ENCODE results near the gene GINS3. TPM values are rescaled to one million over a fixed set of nuclear protein-coding genes. Genes with fewer than 3 reads are reported as not detected.

GINS3 gene
- total and polyA plus RNA-seq, 10 of the 15 experiments (the other 5 are each of a cell fraction or from before 2014, with no cell fraction given): 13.6 to 22.4 (median 15.6) TPM

DNA sequence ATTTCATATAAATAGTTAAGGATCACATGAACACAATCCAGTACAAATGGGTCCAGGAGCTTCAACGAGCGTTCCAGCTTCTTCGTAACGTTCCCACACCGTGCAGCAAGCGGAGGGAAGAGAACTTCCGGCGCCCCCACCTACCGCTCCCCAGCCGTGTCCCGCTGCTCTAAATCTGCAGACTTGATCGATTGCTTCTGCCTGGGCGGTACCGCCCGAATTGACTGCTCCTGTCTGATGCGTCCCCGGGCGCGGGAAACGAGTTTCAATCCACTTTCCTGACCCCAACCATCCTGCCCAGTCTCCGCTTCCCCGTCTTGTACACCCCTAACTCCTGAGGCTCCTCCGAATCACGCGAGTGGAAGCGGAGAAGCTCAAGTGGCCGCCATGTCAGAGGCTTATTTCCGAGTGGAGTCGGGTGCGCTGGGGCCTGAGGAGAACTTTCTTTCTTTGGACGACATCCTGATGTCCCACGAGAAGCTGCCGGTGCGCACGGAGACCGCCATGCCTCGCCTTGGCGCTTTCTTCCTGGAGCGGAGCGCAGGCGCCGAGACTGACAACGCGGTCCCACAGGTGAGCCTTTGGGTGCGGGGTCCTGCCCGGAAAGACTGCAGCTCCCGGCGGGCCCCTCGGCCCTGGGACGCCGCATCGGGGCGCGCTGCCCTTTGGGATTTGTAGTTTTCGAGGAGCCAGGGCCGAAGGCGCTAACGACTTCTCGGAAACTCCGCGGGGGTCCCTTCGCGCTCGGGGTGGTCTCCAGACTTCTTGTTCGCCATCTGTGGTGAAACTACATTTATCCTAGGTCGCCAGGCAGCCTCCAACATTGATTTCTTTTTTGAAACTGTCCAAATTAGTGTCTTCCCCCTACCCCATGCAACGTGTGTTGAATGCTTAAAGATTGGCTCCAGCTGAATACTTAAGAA is at the start of gene GINS3 (continued):
- TF ChIP-seq, protein P1, sequence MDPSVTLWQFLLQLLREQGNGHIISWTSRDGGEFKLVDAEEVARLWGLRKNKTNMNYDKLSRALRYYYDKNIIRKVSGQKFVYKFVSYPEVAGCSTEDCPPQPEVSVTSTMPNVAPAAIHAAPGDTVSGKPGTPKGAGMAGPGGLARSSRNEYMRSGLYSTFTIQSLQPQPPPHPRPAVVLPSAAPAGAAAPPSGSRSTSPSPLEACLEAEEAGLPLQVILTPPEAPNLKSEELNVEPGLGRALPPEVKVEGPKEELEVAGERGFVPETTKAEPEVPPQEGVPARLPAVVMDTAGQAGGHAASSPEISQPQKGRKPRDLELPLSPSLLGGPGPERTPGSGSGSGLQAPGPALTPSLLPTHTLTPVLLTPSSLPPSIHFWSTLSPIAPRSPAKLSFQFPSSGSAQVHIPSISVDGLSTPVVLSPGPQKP (IDR thresholded peaks at IDR 0.05; ENCODE audit: low read depth, low read length): peak; percentile 83
- TF ChIP-seq IRF4 (IDR thresholded peaks at IDR 0.05; ENCODE audit: low read depth, low read length) (peak; percentile 49; the same call in 1 of the 2 replicates), RFX5 (IDR thresholded peaks at IDR 0.05; ENCODE audit: low read depth, low read length) (no peak), SMAD5 (IDR thresholded peaks at IDR 0.05; ENCODE audit: low read depth) (peak; percentile 69; the same call in 1 of the 2 replicates), ZNF622 (IDR thresholded peaks at IDR 0.05) (no peak), POLR2AphosphoS5 (IDR thresholded peaks at IDR 0.05; ENCODE audit: low read length) (peak; percentile 63; the same call in 1 of the 2 replicates), NFIC (IDR thresholded peaks at IDR 0.05; ENCODE audit: low read depth, low read length) (peak; percentile 38; the same call in 1 of the 2 replicates), GABPA (IDR thresholded peaks at IDR 0.05; ENCODE audit: low read depth) (peak; percentile 67), CBFB (IDR thresholded peaks at IDR 0.05; ENCODE audit: low read depth) (peak; percentile 69; the same call in 1 of the 2 replicates), IKZF1 (conservative IDR thresholded peaks at IDR 0.05) (peak; percentile 98), ETV6 (conservative IDR thresholded peaks at IDR 0.05 in 1 of 2, IDR thresholded peaks at IDR 0.05 in 1 of 2; ENCODE audit: borderline replicate concordance in 1 of 2, low read depth in 1 of 2) (no peak), HCFC1 (IDR thresholded peaks at IDR 0.05; ENCODE audit: low read length) (peak; percentile 94)
- TF ChIP-seq, protein P2, sequence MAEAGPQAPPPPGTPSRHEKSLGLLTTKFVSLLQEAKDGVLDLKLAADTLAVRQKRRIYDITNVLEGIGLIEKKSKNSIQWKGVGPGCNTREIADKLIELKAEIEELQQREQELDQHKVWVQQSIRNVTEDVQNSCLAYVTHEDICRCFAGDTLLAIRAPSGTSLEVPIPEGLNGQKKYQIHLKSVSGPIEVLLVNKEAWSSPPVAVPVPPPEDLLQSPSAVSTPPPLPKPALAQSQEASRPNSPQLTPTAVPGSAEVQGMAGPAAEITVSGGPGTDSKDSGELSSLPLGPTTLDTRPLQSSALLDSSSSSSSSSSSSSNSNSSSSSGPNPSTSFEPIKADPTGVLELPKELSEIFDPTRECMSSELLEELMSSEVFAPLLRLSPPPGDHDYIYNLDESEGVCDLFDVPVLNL (IDR thresholded peaks at IDR 0.05; ENCODE audit: low read depth, low read length): peak; percentile 94
